Activated naive CD4-positive, alpha-beta T cell treated with anti-CD3 and anti-CD28 coated beads, Interleukin-2, amount 50 U/mL, for 16 hours (primary cell): Measurements from ENCODE around the gene IL15RA.
"Not testable (repeated sequence)": the region's sequence is repeated elsewhere in the genome, so short reads cannot be mapped to it uniquely, and the experiment has no call there.

Source experiments
- DNase-seq: peaks from one replicate; pipeline ENCODE4 v3.0.0-alpha.2; 2020

IL15RA gene

GRCh38 chr10:5948208-5948585, 29.1 kb downstream of the IL15RA start:
- no peak for DNase-seq

GRCh38 chr10:5947471-5948207, 29.7 kb downstream of the IL15RA start:
- no peak for DNase-seq

- DNase-seq: no peak
These were observed 30.6 kb downstream of the IL15RA start for GRCh38 chr10:5946786-5947185.

GRCh38 chr10:5946419-5946775, 30.9 kb downstream of the IL15RA start:
- DNase-seq: not testable (repeated sequence)

GRCh38 chr10:5945561-5946418, 31.6 kb downstream of the IL15RA start:
- DNase-seq: no peak

GRCh38 chr10:5945190-5945509, 32.2 kb downstream of the IL15RA start:
- no peak for DNase-seq

GRCh38 chr10:5944389-5945189, 32.8 kb downstream of the IL15RA start:
- no peak for DNase-seq

GRCh38 chr10:5943536-5943935, 33.8 kb downstream of the IL15RA start:
- DNase-seq: no peak

GRCh38 chr10:5942474-5942873, 34.9 kb downstream of the IL15RA start:
- DNase-seq: no peak

- no peak for DNase-seq
These were observed 35.3 kb downstream of the IL15RA start for GRCh38 chr10:5942001-5942400.

- DNase-seq: no peak
These were observed 35.8 kb downstream of the IL15RA start for GRCh38 chr10:5941579-5941978.

- DNase-seq: no peak
These were observed 36.5 kb downstream of the IL15RA start for GRCh38 chr10:5940807-5941218.

GRCh38 chr10:5938291-5938690, 39.1 kb downstream of the IL15RA start:
- no peak for DNase-seq

- DNase-seq: no peak
These were observed 40.3 kb downstream of the IL15RA start for GRCh38 chr10:5937016-5937415.

- no peak for DNase-seq
These were observed 41.7 kb downstream of the IL15RA start for GRCh38 chr10:5935628-5936027.

- no peak for DNase-seq
These were observed 43.3 kb downstream of the IL15RA start for GRCh38 chr10:5933909-5934546.

GRCh38 chr10:5932345-5932744, 45.0 kb downstream of the IL15RA start:
- no peak for DNase-seq

GRCh38 chr10:5930272-5930671, 47.1 kb downstream of the IL15RA start:
- no peak for DNase-seq

GRCh38 chr10:5929442-5929841, 47.9 kb downstream of the IL15RA start:
- no peak for DNase-seq

- no peak for DNase-seq
These were observed 50.0 kb downstream of the IL15RA start for GRCh38 chr10:5927306-5927705.

GRCh38 chr10:5924889-5925288, 52.5 kb downstream of the IL15RA start:
- DNase-seq: no peak

GRCh38 chr10:5921746-5922145, 55.6 kb downstream of the IL15RA start:
- DNase-seq: no peak

GRCh38 chr10:5919568-5919967, 57.8 kb downstream of the IL15RA start:
- no peak for DNase-seq
